Kidney capillary endothelial cell (primary cell): ENCODE data around the gene RPL9.
A peak's percentile ranks its signal among the peaks of the same experiment; 100 is the strongest.
"Not testable (repeated sequence)": the region's sequence is repeated elsewhere in the genome, so short reads cannot be mapped to it uniquely, and the experiment has no call there.

Source experiments
- DNase-seq: peaks from one replicate; pipeline ENCODE4 v3.0.0-alpha.2; 2018; ENCODE audit warnings: low spot score

The RPL9 gene

DNA sequence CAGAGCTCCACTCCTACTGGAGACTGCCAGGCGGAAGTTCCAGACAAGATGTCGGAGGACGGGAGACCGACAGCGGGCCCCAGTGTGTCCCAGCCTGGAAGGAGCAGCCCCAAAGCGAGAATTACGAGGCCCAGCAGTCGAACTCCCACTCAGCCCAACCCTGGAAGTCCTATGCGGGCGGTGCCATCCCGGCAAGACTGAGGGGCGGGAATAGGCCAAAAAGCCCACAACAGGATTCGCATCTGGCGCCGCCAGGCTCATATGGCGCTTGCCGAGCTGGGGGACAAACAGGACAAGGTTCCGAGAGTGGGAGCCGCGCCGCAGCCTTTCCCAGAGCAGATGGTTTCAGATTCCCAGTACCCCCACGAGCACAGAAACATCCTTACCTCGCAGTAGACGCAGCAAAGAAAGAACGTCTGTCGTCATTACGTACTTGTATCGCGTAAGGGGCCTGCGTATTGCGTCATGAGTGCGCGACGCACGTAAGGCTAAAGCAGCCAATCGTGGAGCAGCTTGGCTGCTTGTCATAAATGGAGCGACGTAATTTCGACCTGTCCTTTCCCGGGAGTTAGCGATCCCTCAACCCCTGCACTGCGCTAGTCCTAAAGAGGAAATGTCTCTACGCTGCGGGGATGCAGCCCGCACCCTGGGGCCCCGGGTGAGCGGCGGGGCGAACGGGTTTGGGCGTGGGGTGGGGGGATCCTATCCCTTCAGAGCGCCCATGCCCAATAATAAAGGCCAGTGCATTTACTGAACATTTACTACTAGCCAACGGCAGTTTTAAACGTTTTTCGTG, at the start of gene RPL9, which contains the start of gene LIAS:
TSS of gene RPL9 (minus strand) at position 418 of the 796 bp plus-strand sequence. CDS start 483 bp downstream, outside the sequence.
TSS of gene LIAS (plus strand) at position 552 of the 796 bp plus-strand sequence. CDS start at position 614, 62 bp downstream.
- peak; percentile 95 for DNase-seq

DNA sequence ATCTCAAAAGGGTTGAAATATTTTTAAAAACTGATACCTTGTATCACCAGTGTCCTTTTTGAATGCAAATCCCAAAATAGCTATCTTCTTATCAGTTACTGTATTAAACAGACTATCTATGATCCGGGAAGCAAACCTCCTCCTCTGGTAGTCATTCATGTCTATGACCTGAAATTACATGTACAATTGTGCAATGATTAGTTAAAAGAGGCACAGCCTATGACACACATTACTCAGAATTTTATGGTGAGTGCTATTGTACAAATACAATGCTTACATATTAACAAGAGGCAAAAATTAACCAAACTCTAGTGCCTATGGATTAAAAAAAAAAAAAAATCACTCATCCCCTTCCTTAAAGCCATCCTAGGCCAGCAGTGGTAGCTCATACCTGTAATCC, 46.9 kb upstream of the RPL9 start:
- no peak for DNase-seq

DNA sequence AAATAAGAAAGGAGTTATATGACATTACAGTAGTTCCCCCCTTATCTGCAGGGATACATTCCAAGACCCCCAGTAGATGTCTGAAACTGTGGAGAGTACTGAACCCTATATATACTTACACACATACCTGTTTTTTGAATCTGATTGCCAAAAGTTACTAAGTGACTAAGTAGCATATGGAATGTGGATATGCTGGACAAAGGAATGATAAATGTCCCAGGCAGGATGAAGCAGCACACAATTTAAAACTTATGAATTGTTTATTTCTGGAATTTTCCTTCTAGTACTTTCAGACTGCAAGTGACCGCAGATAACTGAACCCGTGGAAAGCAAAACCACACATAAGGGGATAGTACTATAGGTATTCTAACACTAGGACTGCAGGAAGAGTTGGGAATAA, 45.8 kb upstream of the RPL9 start:
- DNase-seq = no peak

DNA sequence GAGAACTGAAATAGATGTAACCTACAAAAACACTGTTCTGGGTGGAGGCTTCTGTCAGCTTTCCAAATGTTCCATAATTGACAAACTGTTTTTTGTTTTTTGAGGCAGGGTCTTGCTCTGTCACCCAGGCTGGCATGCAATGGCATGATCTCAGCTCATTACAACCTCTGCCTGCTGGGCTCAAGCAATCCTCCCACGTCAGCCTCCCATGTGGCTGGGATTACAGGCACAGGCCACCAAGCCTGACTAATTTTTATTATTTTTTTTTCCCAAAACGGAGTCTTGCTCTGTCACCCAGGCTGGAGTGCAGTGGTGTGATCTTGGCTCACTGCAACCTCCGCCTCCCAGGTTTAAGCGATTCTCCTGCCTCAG, 43.9 kb upstream of the RPL9 start:
- not testable (repeated sequence) for DNase-seq

DNA sequence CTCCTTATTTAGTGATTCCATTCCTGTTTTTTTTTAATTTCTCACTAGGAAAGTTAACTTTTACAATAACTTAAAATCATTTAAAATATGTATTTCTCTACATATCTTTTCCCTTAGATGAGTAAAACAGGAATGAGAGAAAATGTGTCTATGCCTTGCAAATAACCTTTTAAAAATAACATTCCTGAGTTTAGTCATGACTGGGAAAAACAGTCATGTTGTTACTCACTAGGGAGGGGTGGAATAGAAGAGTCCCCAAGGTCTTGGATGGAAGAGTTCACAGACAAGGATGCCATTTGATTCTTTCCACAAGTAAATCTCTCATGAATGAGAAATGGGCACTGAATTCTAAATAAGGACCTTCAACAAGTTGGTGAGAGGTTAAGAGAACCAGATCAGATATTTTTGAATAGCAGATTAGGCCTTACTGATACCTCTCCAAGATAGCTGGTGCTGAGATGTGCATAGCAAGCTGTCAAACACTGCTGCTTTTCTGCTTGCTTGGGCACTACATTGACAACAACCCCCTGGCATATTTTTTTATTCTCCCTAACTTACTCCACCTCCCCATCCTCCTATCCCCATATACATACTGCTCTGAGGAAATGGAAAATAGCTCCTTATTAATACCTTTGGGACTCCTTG, 43.4 kb upstream of the RPL9 start:
- no peak for DNase-seq

DNA sequence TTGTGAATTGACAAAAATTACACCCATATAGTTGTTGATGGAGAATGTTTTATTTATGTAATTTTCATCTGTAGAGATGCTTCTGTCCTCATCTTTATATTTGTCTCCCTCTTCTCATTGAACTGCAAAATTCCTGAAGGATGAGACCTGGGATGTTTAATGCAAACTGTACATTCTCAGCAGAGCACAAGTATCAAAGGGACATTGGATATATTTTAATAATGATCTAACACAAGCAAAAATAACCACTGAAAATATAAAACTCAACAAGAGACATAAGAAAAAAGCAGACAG, 40.0 kb upstream of the RPL9 start:
- DNase-seq = no peak

DNA sequence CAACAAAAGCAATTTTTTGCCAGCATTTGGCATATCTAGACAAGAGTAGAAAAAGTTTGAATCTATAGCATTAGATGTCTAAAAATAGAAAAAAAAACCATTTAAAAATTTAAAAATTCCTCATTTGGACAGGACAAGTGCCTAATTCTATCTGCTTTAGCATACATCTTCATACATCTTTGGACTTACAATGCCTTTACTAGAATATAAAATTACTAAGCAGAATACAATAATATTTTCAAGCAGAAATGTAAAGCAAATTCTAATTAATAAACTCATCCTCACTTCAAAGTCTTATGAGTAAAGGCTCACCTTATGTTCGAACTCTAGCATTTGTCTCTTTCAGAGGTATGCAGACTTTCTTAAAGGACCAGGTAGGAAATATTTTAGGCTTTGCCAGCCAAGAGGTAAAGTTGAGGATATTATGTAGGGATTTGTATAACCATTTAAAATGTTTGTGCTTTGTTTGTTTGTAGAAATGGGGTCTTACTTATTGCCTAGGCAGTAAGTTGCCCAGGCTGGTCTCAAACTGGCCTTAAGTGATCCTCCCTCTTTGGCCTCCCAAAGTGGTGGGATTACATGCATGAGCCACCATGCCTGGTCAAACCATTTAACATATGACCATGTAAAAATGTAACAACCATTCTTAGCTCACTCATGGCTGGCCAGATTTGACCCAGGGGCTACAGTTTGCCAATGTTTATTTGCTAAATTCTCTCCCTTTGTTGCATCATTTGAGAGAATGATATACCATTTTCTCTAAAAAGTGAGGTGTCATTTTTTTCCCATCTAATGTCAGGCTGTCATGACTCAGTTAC, 39.4 kb upstream of the RPL9 start:
- no peak for DNase-seq

DNA sequence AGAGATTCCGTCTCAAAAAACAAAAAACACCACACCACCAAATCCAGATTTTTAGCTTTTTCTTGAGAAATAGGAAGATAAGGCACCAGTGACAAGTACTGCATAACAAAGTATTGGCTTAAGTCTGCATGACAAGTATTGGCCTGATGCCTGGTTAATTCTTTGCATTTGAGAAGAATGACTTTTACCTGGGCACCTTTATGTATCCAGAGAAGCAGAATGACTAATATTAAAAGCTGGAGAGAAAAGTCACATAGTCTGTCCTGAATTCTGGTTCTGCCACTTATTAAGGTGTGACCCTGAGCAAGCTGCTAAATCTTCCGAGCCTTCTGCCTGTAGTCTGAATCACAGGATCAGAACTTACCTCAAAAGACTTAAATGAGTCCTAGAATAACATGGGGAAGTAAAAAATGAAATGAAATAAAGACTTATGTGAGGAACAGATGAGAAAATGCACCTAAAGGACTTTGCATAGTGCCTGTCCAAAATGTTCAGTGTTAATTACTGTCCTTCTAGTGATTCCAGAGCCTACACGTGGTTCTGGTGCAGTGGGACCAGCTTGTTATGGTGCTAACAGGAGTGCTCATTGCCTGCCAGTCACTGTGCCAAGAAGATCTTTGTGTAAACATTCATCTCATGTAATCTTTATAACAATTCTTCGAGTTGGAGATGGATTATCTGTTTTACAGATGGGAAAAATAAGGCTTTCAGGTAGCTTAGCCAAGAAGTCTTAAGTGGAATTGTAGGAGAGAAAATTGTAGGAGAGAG, 36.9 kb upstream of the RPL9 start:
- no peak for DNase-seq

DNA sequence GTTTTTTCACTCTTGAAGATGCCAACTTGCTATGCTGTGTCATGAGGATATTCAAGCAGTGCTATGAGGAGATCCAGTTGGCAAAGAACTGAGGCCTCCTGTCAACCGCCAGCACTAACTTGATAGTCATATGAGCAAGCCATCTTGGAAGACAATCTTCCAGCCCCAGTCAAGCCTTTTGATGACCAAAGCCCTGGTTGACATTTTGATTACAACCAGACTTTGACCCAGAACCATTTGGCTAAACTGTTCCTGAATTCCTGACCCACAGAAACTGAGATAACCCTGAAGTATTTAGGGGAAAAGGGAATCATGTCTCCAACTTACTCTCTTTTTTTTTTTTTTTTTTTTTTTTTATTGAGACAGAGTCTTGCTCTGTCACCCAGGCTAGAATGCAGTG, 35.6 kb upstream of the RPL9 start:
- no peak for DNase-seq

DNA sequence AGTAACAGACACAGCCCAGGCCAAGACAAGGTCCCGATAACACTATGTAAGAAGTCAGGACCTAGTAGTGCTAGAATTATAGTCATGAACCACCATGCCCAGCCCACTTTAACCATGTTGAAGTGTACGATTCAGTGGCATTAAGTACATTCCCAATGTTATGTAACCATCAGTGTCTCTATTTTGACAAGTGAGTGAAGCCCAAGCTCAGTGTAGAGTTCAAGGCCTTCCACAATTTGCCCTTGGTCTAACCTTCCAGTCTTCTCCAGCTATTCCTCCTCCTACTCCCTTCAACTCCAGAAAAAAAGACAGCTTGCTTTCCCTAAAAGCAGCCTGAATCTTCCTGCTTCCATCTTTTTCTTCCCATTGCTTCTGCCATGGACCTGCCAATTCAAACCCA, 31.6 kb upstream of the RPL9 start:
- DNase-seq = no peak

DNA sequence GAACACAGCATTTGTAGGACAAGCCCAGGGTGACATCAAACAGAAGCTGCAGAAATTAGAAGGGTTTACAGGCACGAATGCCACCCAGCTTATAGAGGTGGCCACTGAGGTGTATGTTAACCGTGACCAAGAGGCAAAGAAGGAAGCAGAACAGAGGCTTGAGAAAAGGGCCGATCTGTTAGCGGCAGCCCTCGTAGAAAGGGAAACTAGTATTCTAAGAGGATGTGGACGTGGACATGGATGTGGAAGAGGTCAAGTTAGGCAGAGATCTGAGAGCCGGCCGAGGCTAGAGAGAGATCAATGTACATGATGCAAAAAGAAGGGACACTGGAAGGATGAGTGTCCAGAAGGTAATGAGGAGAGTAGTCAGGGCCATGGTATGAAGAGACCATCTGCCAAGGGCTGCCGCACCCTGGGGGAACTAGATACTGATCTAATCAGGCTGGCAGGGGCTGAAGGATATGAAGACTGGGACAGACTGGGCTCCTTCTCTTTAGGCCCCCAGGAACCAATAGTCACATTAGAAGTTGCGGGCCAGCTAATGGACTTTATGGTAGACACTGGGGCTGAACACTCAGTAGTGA, 27.6 kb upstream of the RPL9 start:
- no peak for DNase-seq

DNA sequence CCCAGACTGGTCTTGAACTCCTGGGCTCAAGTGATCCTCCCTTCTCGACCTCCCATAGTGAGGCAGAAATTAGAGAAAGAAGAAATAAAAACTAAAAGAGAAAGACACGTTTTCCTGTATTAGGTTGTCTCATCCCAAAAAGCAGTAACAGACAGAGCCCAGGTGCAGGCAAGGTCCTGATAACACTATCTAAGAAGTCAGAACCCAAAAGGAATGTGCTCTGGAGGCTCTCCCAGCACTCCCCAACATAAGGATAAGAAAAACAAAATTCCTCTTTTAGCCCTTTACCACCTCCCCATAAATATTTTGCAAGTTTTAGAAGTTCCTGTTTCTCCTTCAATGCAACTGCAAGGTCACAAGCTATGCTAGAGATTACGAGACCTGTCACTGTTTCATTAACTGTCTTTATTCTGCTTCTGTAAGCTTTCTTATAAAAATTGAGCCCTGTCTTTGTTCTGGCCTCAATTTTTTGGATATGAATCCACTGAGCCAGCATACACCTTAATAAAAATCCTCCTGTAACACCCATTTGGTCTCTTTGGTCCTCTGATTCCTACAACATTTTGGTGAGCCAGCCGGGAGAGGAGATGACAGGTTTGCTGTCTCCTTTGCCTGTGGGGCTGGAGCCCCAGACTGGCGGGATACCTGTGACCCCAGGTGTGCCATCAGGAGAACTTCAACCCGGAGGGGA, 26.0 kb upstream of the RPL9 start:
- no peak for DNase-seq

DNA sequence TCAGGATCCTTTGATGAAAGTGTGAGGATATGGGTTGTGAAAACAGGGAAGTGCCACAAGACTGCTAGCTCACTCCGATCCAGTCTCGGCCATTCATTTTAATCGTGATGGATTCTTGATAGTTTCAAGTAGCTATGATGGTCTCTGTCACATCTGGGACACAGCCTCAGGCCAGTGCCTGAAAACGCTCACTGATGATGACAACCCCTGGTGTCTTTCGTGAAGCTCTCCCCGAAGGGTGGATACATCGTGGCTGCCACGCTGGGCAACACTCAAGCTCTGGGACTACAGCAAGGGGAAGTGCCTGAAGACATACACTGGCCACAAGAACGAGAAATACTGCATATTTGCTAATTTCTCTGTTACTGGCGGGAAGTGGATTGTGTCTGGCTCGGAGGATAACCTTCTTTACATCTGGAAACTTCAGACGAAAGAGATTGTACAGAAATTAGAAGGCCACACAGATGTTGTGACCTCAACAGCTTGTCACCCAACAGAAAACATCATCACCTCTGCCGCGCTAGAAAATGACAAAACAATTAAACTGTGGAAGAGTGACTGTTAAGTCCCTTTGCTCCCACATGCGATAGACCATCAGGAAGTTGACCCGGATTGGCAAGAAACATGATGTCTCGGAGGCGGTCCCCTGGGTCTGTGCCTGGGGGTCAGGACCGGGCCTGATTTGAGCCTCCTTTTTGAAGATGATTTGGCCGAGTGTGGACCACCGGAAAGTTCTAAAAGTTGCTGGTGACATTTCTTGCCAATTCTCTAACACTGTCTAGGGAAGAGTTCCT, 22.4 kb upstream of the RPL9 start:
- DNase-seq = no peak

DNA sequence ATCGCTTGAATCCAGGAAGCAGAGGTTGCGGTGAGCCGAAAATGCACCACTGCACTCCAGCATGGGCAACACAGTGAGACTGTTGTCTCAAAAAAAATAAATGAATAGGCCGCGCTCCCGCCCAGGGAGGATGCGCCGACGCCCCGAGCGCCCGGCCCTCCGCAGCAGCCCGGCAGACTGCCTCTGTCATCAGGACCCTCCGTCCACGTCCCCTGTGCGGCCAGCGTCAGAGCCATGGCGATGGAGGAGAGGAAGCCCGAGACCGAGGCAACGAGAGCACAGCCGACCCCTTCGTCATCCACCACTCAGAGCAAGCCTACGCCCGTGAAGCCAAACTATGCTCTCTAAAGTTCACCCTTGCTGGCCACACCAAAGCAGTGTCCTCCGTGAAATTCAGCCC, 21.5 kb upstream of the RPL9 start:
- DNase-seq = no peak

DNA sequence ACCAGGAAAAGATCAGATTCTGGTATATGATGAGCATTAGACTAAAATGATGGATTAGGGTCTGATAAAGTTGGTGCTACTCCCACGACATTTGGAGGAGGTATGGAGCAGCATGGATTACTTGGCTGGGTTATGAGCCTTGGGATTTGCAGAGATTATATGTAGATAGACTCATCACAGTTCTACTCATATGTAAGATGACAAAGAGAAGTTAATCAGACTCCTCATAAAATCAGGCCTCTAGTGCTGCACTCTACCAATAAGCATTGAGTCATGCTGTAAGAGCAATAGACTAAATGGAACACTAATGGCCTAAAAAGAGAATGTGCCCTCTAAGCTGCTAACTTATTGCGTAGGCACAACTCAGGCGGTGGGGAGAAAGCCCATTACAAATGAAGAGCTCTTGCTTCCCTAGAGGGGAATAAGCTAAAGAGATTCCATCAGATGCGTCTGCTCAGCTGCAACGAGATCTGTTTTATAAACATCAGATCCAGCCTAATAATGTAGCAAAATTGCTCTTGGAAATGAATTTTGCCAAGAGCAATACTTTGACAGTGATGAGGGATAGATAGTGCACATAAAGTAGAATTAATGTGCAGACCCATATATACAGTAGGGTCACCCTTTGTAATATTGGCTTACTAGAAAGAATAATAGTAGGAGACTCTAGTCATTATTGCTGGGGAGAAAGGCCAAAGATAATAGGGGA, 17.6 kb upstream of the RPL9 start:
- no peak for DNase-seq

DNA sequence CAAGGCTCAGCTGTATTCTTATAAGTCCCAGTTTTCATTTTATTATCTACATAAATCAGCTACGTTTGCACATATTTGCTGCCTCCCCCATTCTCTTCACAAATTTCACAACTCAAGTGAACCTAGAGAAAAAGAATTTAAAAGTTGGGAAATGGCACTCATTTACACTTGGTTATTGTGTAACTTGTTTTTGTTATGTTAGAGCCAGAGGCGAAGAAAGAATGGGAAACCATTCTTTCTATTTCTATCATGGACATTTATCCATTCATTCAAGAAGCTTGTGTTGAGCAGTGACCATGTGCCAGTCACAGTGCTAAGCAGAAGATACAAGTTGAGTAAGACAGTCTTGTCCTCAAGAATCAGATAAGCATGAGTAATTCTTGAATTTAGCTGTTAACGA, 13.7 kb upstream of the RPL9 start:
- no peak for DNase-seq

DNA sequence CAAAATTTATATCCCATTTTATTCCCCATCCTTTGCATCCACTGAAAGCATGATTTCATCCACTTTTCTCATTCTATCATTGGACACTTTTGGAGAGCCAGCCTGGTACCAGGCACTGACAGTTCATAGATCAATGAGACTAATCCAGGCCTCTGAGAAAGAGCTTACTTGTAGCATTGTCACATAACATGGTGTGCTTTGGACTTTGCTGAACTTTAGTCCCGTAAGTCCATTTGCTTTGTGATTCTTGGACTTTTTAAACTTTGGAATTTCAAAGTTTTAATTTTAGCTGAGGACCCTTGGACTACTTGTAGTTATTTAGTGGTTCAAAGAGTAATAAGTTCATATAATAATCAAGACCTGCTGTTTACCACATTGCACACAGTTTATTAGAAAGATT, 11.7 kb upstream of the RPL9 start:
- no peak for DNase-seq

DNA sequence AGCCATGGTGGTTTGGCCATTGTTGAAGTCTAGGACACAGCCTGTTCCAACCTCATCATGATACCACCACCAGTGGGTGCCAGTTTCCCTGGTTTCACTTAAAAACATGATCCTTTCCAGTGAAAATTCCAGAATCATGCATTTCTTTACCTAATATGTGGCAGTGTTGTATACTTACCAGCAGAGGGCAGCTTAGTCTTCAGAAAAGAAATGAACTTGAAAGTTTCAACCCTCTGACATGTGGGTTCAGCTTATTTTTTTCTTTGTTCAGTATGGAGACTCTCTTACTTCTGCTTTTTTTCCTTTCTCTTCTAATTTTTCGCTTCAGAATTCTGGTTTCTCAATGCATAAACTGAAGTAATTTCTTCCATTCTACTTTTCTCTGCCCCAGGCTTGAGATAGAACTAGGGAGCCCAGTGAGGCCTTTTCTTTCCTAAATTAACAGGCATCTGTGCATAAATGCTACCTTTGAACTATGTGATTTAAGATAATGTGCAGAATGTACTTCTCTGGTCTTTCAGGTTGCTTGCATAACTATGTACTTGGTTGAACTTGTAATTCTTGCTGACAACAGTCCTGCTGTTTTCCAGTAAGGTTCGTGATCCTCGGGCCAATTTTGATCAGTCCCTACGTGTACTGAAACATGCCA, 10.8 kb upstream of the RPL9 start:
- peak; percentile 82 for DNase-seq

DNA sequence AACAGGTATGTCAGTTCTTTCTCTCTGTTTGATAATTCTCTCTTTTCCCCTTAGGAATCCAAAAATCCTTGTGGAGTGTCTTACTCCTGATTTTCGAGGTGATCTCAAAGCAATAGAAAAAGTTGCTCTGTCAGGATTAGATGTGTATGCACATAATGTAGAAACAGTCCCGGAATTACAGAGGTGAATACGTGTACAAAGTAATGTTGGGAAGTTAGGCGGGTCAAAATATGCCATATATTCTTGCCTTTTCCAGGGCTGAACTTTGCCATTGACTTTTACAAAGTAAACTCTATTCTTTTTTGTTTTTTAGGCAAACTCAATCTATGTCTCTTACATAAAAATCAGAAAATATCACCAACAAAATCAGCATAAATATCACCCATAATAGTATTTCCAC, 8.7 kb upstream of the RPL9 start:
- no peak for DNase-seq
